HCT116 (cell line): ENCODE measurements around the gene NPLOC4. TPM values are rescaled to one million over a fixed set of nuclear protein-coding genes. Genes with fewer than 3 reads are reported as not detected.

Experiments
- ATAC-seq: fragments of 200-7000 bp; cut with Tn5 transposase; 2 replicates; pipeline ENCODE4 v1.9.1; 2020; ENCODE audit warnings: mild to moderate bottlenecking, moderate library complexity
- BruUV-seq: library from RNA; stranded (reverse); fragments of 400-500 nt; replicated peaks from 2 replicates; lab custom pipeline; 2021; lab: Mats Ljungman, UMichigan
- CTCF ChIA-PET: fragments of 300-600 bp; sonication (Branson Sonifier 250); formaldehyde crosslinking; loops from one replicate; lab custom pipeline; 2021; ENCODE audit warnings: antibody characterized with exemption; lab: Charles Lee
- POLR2A ChIA-PET: fragments of 300-600, 350-600 bp; sonication (Branson Sonifier 250); formaldehyde crosslinking; loops from one replicate; lab custom pipeline; 2021; ENCODE audit warnings: antibody characterized with exemption; lab: Charles Lee
- RAD21 ChIA-PET, 2 experiments: fragments of 300-600 bp; sonication (Branson Sonifier 250); formaldehyde crosslinking; loops; one replicate each; lab custom pipeline; 2023; ENCODE audit warnings: low total read pairs in 2 of 2; ENCODE audit not compliant: uncharacterized antibody in 2 of 2, unreplicated experiment in 2 of 2, low non-redundant PET in 1 of 2; lab: Charles Lee
- DNase-seq: peaks from one replicate; pipeline ENCODE4 v3.0.0-alpha.2; 2010; ENCODE audit warnings: low read depth, low spot score
- H2AFZ ChIP-seq: fragments of 200-600 bp; shearing (Covaris generic), sonication (generic); 2 replicates; pipeline ENCODE4 v1.6.1; 2017; ENCODE audit warnings: low read depth, mixed run types, mixed read lengths, antibody characterized with exemption, low read length; ENCODE audit not compliant: poor library complexity, severe bottlenecking
- H3K27ac ChIP-seq: 2 replicates; pipeline ENCODE4 v1.5.1; 2012; ENCODE audit warnings: low read depth, low read length
- H3K27me3 ChIP-seq: fragments of 200-600 bp; sonication (generic); 2 replicates; pipeline ENCODE4 v1.6.1; 2016; ENCODE audit warnings: mixed run types, low read length, mixed read lengths; ENCODE audit not compliant: insufficient read depth
- H3K36me3 ChIP-seq, 2 experiments: fragments of 200-500 bp in 1 of 2; fragments of 200-600 bp in 1 of 2; sonication (Bioruptor generic) in 1 of 2; sonication (generic) in 1 of 2; 2 replicates each; pipeline versions ENCODE4 v1.5.1 to v1.6.1; 2014 to 2016; ENCODE audit warnings: low read length in 2 of 2, inconsistent platforms in 1 of 2, mixed read lengths in 1 of 2, mixed run types in 1 of 2; ENCODE audit not compliant: insufficient read depth in 2 of 2, control insufficient read depth in 1 of 2
- H3K4me1 ChIP-seq, 2 experiments: fragments of 200-600 bp in 1 of 2; sonication (generic) in 1 of 2; 2 replicates each; pipeline versions ENCODE4 v1.5.1 to v1.6.1; 2012 to 2017; ENCODE audit warnings: low read length in 2 of 2, inconsistent platforms in 1 of 2, mild to moderate bottlenecking in 1 of 2, mixed read lengths in 1 of 2, mixed run types in 1 of 2, moderate library complexity in 1 of 2; ENCODE audit not compliant: insufficient read depth in 2 of 2, control insufficient read depth in 1 of 2
- H3K4me2 ChIP-seq: fragments of 200-600 bp; sonication (generic); 2 replicates; pipeline ENCODE4 v1.6.1; 2017; ENCODE audit warnings: mixed run types, low read length, mixed read lengths
- H3K4me3 ChIP-seq, 2 experiments: fragments of 200-600 bp in 1 of 2; sonication (generic) in 1 of 2; replicated peaks in 1 of 2; 2 replicates each; pipeline ENCODE4 v1.5.1; 2011 to 2016; ENCODE audit warnings: low read length in 2 of 2, control low read depth in 1 of 2, low read depth in 1 of 2, mild to moderate bottlenecking in 1 of 2, mixed read lengths in 1 of 2, mixed run types in 1 of 2
- H3K79me2 ChIP-seq: fragments of 200-600 bp; sonication (generic); 2 replicates; pipeline ENCODE4 v1.6.1; 2017; ENCODE audit warnings: mild to moderate bottlenecking, mixed run types, low read length, moderate library complexity, mixed read lengths; ENCODE audit not compliant: insufficient read depth
- H3K9ac ChIP-seq: fragments of 200-600 bp; sonication (generic); 2 replicates; pipeline ENCODE4 v1.6.1; 2016; ENCODE audit warnings: low read length, mixed read lengths
- H3K9me2 ChIP-seq: fragments of 200-600 bp; sonication (generic), shearing (Covaris generic); 2 replicates; pipeline ENCODE4 v1.6.1; 2017; ENCODE audit warnings: mixed run types, mild to moderate bottlenecking, moderate library complexity; ENCODE audit not compliant: insufficient read depth
- H3K9me3 ChIP-seq, 2 experiments: fragments of 200-500 bp in 1 of 2; fragments of 200-600 bp in 1 of 2; sonication (Bioruptor generic) in 1 of 2; sonication (generic) in 1 of 2; 2 replicates each; pipeline ENCODE4 v1.6.1; 2014 to 2017; ENCODE audit warnings: low read length in 2 of 2, mixed read lengths in 2 of 2, inconsistent platforms in 1 of 2, low read depth in 1 of 2, mild to moderate bottlenecking in 1 of 2, mixed run types in 1 of 2, moderate library complexity in 1 of 2; ENCODE audit not compliant: control insufficient read depth in 1 of 2, insufficient read depth in 1 of 2
- H4K20me1 ChIP-seq: fragments of 200-600 bp; sonication (generic), shearing (Covaris generic); 2 replicates; pipeline ENCODE4 v1.6.1; 2017; ENCODE audit warnings: mixed run types, mild to moderate bottlenecking, moderate library complexity; ENCODE audit not compliant: insufficient read depth
- ATF3 ChIP-seq: IDR thresholded peaks from 2 replicates; pipeline ENCODE4 v1.6.1; 2012
- CBX3 ChIP-seq: IDR thresholded peaks from 2 replicates; pipeline ENCODE4 v1.6.1; 2012; ENCODE audit warnings: low read depth
- CEBPB ChIP-seq: IDR thresholded peaks from 2 replicates; pipeline ENCODE4 v1.6.1; 2012; ENCODE audit warnings: low read depth
- EGR1 ChIP-seq: IDR thresholded peaks from 2 replicates; pipeline ENCODE4 v1.6.1; 2012; ENCODE audit warnings: low read depth
- ELF1 ChIP-seq: IDR thresholded peaks from 2 replicates; pipeline ENCODE4 v1.6.1; 2012; ENCODE audit warnings: low read depth, borderline replicate concordance
- EZH2 ChIP-seq: fragments of 200-600 bp; sonication (generic); IDR thresholded peaks from 2 replicates; pipeline ENCODE4 v1.6.1; 2017; ENCODE audit warnings: antibody characterized with exemption, mixed run types
- EZH2phosphoT487 ChIP-seq: fragments of 200-600 bp; IDR thresholded peaks from 2 replicates; pipeline ENCODE4 v1.6.1; 2018; ENCODE audit warnings: antibody characterized with exemption, borderline replicate concordance
- REST ChIP-seq: IDR thresholded peaks from 2 replicates; pipeline ENCODE4 v1.6.1; 2012; ENCODE audit warnings: low read depth
- SRF ChIP-seq: IDR thresholded peaks from 2 replicates; pipeline ENCODE4 v1.6.1; 2012; ENCODE audit warnings: low read depth
- TCF7L2 ChIP-seq: IDR thresholded peaks from 2 replicates; pipeline ENCODE4 v1.7.0; 2011; ENCODE audit warnings: borderline replicate concordance, inconsistent platforms; ENCODE audit not compliant: insufficient read depth, insufficient read length; ENCODE audit errors: extremely low read depth
- YY1 ChIP-seq: IDR thresholded peaks from 2 replicates; pipeline ENCODE4 v1.6.1; 2011; ENCODE audit warnings: low read length, low read depth, moderate library complexity, mild to moderate bottlenecking; ENCODE audit not compliant: insufficient replicate concordance; ENCODE audit errors: extremely low read depth
- ZBTB33 ChIP-seq: IDR thresholded peaks from 2 replicates; pipeline ENCODE4 v1.6.1; 2011; ENCODE audit warnings: mild to moderate bottlenecking, low read length, moderate library complexity; ENCODE audit not compliant: insufficient replicate concordance; ENCODE audit errors: extremely low read depth
- intact Hi-C: fragments of 100-400 bp; cut with micrococcal nuclease; formaldehyde crosslinking; loops from 2 replicates; pipeline ENCODE4 v1.10.0; 2022
- total RNA-seq: library from RNA; stranded (reverse); gene quantifications from one replicate; pipeline ENCODE4 v1.2.1, GENCODE V29; 2021; ENCODE audit not compliant: unreplicated experiment

The NPLOC4 gene
- total RNA-seq, 1 experiment from 2014 or later = 137 TPM

GRCh38 chr17:81509972-81510784, 126.7 kb downstream of the NPLOC4 start:
- H3K9me3 ChIP-seq = no peaks in the 10 kb centered on the region
- H3K4me1 ChIP-seq = peaks cover 11 to 51% of the 10 kb centered on the region in 2 experiments; a peak in 3 of 4 replicates
- ATAC-seq = no peak
- H3K9ac ChIP-seq = peak overlapping the region; percentile 90
- H3K79me2 ChIP-seq = peaks cover 48% of the 10 kb centered on the region
- H3K27ac ChIP-seq = peak overlapping the region; percentile 86
- BruUV-seq = no TSS peak
- no peaks in the 10 kb centered on the region for H3K9me2 ChIP-seq
- no peaks in the 10 kb centered on the region for H3K27me3 ChIP-seq
- no peak for DNase-seq
- ChIA-PET CTCF (no interaction called here), RAD21 (no interaction called here), POLR2A (interaction anchor here (0.7 to 4.3 kb wide), 8 partner anchors 9 to 115 kb away, joined by 3 to 42 read pairs (median 5); partner anchors contain the start of gene BAHCC1)
- H3K4me3 ChIP-seq = peak overlapping the region; percentile 85 to 96
- H3K36me3 ChIP-seq = peaks cover 19 to 34% of the 10 kb centered on the region in 2 experiments
- H4K20me1 ChIP-seq = peaks cover 35% of the 10 kb centered on the region; the same call in 1 of the 2 replicates
- H2AFZ ChIP-seq = no peak overlapping the region
- H3K4me2 ChIP-seq = peak overlapping the region; percentile 99
- TF ChIP-seq EZH2 (no peak), CEBPB (no peak), EGR1 (no peak), ATF3 (no peak), ZBTB33 (no peak), EZH2phosphoT487 (no peak), SRF (no peak), ELF1 (no peak), CBX3 (no peak), TCF7L2 (no peak), REST (no peak), YY1 (no peak)
- intact Hi-C loops = no loop called here
